Colon (tissue), 2 donors: ENCODE results near the gene ACAD8.
"Not testable (repeated sequence)": the region's sequence is repeated elsewhere in the genome, so short reads cannot be mapped to it uniquely, and the experiment has no call there.

Experiments used
- FAIRE-seq: peaks from 2 replicates; lab custom pipeline; 2012; peaks lifted over from hg19 to GRCh38; lab: Jason Lieb, UNC
- donor health status: control.
- donor health status: control.

Gene ACAD8

GRCh38 chr11:134240592-134240991 is 12.8 kb upstream of the ACAD8 start:
- no peak for FAIRE-seq

DNA sequence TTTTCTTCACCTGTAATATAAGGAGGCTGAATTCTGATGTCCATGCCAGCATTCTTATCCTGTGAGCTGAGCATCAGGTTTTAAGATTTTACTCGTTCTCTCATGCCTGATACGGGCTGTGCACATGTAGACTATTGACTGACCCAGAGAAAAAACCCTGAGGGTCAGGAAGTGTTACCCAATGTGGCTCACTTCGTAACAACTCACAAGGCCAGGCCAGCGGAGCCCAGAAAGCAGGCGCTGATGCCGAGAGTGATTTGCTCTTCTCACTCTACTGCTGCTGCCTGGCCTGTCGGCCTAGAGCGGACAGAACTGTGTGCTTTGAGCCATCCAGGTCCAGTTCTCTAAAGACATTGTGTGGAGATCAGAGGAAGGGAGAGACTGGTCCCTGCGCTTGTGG is 11.0 kb upstream of the ACAD8 start:
- FAIRE-seq: no peak

GRCh38 chr11:134243913-134244312 is 9.5 kb upstream of the ACAD8 start:
- FAIRE-seq: no peak

DNA sequence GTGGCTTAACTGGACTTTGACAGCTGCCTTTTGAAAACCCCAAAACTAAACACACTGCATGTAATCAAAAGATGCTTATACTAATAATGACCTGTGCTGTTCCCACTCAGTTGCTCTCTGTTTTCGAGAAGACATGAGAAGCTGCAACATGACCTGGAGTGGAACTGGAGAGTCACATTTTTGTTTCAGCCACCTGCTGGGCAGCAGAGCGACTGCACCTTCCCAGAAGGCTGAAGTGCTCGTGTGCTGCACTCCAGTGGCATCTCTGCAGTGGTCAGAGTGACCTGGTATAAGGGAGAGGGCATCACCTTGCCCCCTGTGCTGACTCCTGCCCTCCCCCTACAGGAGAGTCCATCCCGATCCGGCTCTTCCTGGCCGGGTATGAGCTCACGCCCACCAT is 8.8 kb upstream of the ACAD8 start:
- FAIRE-seq: no peak

- FAIRE-seq: no peak
Measured at GRCh38 chr11:134245434-134245833, 7.9 kb upstream of the ACAD8 start.

- FAIRE-seq: no peak
Measured at GRCh38 chr11:134246100-134246499, 7.3 kb upstream of the ACAD8 start.

DNA sequence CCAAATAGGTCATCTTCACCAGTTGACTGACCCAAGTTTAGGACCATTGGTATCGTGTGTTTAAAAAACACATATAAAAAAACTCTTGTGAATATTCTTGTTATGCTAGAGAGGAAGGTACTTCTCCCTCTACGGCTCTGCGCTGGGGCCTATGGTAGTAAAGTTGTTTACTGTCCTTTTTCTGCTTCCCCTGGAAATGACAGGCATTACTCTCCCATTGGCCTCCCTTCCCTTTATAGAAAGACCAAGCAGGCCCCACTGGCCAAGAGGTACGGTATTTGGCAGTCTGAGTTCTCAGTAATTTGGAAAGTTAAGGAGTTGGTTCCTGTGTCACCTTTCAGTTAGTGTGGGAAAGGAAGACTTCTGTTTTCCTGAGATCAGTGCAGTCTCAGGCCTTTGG is 6.7 kb upstream of the ACAD8 start:
- no peak for FAIRE-seq

- no peak for FAIRE-seq
Measured at GRCh38 chr11:134248910-134249480, 4.4 kb upstream of the ACAD8 start.

GRCh38 chr11:134250246-134250645 is 3.1 kb upstream of the ACAD8 start:
- FAIRE-seq: no peak

GRCh38 chr11:134250675-134251074 is 2.7 kb upstream of the ACAD8 start:
- no peak for FAIRE-seq

- FAIRE-seq: no peak
Measured at GRCh38 chr11:134252346-134253187, 801 bp upstream of the ACAD8 start.

DNA sequence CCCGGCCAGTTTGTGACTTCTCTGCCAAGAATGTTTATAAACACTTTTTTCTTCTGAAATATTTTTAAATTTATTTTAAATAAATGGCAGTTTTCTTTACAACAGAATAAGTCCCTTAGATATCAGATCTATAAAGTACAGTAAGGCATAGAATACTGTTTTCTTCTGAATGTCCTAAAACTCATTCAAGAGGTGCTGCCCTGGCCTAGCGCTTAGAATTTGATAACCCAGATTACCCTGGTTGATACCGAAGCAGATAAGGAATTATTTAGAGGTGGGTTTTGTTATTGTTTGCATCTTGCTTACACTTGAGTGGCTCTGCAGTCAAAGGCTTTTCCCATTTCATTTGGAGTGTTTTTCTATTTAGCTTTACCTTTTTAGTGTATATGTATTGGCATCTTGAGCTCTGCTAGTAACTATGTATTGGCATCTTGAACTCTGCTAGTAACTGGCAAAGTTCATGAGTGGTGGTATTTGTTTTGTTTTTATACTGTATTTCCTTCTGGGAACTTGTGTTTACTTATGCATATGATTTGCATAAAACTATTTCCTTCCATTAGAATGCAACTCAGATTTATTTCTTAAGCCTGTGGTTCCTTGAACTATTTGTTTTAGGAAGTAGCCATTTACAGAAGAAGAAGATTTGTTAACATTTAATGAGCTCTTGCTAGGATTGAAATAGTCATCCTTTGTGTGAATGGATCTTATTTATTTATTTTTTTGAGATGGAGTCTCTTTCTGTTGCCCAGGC is 1.2 kb downstream of the ACAD8 start:
- no peak for FAIRE-seq

DNA sequence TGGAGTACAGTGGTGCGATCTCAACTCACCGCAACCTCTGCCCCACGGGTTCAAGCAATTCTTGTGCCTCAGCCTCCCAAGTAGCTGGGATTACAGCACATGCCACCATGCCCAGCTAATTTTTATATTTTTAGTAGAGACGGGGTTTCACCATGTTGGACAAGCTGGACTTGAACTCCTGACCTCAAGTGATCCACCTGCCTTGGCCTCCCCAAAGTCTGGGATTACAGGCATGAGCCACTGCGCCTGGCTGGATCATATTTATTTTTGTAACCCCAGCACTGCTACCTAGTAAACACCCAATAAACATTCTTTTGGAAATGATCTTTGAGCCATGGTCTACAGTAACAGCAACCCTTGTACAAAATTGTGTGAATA is 1.8 kb downstream of the ACAD8 start:
- not testable (repeated sequence) for FAIRE-seq

DNA sequence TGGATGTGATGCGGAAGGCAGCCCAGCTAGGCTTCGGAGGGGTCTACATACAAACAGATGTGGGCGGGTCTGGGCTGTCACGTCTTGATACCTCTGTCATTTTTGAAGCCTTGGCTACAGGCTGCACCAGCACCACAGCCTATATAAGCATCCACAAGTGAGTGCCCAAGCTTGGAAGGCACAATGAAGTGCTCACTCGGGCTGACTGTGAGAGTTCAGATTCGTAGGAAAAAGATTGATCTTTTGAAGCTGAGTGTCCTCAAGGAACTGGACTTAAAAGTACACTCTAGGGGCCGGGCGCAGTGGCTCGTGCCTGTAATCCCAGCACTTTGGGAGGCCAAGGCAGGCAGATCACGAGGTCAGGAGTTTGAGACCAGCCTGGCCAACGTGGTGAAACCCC is 3.7 kb downstream of the ACAD8 start:
- FAIRE-seq: no peak

DNA sequence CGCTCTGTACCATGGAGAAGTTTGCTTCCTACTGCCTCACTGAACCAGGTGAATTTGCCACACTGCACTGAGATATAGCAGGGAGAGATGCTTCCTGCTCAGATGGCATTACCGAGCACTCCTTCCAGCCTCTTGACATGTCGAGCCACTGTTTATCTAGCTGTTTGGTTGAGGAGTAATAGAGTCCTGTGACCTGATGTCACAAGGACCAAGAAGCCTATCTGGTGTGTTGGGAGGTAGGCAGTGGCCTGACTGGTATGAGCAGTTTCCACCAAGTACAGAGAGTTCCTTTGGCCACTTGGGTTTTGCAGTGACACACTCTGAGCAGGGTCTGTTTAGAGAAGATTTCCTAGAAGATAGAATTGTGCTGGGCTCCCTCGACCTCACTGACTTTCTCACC is 5.2 kb downstream of the ACAD8 start:
- no peak for FAIRE-seq

DNA sequence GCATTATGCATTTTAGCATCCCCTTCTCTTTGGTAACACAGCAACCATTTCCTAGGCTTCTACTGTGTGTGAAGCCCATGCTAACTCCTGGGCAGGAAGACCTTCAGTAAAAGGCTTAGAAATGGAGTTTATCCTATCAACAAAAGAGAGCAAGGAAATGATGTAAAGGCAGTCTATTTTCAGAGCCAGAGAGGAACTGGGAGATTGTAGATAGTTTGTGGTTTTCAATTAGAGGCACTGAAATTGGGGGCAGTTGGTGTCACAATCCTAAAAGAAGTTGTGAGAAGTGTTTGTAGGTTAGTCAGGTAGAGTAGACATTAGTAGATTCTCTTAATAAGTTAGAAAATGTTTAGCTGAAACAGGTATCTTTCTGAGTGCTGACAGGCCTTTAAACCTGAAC is 7.1 kb downstream of the ACAD8 start:
- FAIRE-seq: no peak

GRCh38 chr11:134260983-134261382 is 7.6 kb downstream of the ACAD8 start:
- no peak for FAIRE-seq

- no peak for FAIRE-seq
Measured at GRCh38 chr11:134261626-134262488, 8.5 kb downstream of the ACAD8 start.

GRCh38 chr11:134264966-134265764 is 11.8 kb downstream of the ACAD8 start:
- no peak for FAIRE-seq

GRCh38 chr11:134266440-134266839 is 13.1 kb downstream of the ACAD8 start:
- no peak for FAIRE-seq

DNA sequence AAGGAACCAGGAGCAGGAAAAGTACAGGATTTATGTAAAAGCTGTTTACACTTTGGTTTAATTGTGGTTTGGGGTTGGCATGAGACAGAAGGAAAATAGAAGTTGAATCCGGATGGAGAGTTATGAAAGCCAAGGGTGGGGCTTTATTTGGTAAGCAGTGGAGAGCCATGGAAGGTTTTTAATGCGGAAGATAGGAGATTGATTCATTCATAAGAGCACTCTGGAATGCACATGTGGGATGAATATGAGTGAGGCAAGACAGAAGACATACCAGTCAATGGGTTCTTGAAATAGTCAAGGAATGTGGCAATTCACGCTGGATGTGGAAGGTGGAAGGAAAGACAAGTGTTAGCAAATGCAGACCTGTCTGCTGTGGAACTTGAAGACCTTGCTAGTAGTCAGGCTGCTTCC is 13.5 kb downstream of the ACAD8 start:
- FAIRE-seq: no peak
